CD4-positive, alpha-beta T cell treated with Interleukin-17A for 4 hours (primary cell): ENCODE data around the gene MYLIP.
A peak's percentile ranks its signal among the peaks of the same experiment; 100 is the strongest.
"Not testable (repeated sequence)": the region's sequence is repeated elsewhere in the genome, so short reads cannot be mapped to it uniquely, and the experiment has no call there.

Experiments used
- DNase-seq: peaks from one replicate; pipeline ENCODE4 v3.0.0-alpha.2; 2020; ENCODE audit warnings: mixed read lengths

Gene MYLIP

GRCh38 chr6:16176600-16176999, 47.7 kb downstream of the MYLIP start:
- DNase-seq, result not testable (repeated sequence)

- DNase-seq, result no peak
Measured at GRCh38 chr6:16177881-16178280, 49.0 kb downstream of the MYLIP start.

GRCh38 chr6:16178351-16178750, 49.5 kb downstream of the MYLIP start:
- no peak for DNase-seq

- DNase-seq, result no peak
Measured at GRCh38 chr6:16179063-16179462, 50.2 kb downstream of the MYLIP start.

- DNase-seq, result peak; percentile 64
Measured at GRCh38 chr6:16179970-16180431, 51.1 kb downstream of the MYLIP start.

GRCh38 chr6:16180696-16181438, 52.0 kb downstream of the MYLIP start:
- DNase-seq, result no peak

- DNase-seq, result no peak
Measured at GRCh38 chr6:16181439-16182297, 52.8 kb downstream of the MYLIP start.

- DNase-seq, result no peak
Measured at GRCh38 chr6:16183187-16183664, 54.3 kb downstream of the MYLIP start.

- DNase-seq, result peak; percentile 23
Measured at GRCh38 chr6:16184129-16184528, 55.2 kb downstream of the MYLIP start.

- no peak for DNase-seq
Measured at GRCh38 chr6:16184551-16184950, 55.7 kb downstream of the MYLIP start.

GRCh38 chr6:16187176-16187575, 58.3 kb downstream of the MYLIP start:
- DNase-seq, result no peak

GRCh38 chr6:16190214-16190613, 61.3 kb downstream of the MYLIP start:
- no peak for DNase-seq

- no peak for DNase-seq
Measured at GRCh38 chr6:16196260-16196983, 67.5 kb downstream of the MYLIP start.

GRCh38 chr6:16196984-16197546, 68.2 kb downstream of the MYLIP start:
- no peak for DNase-seq
